NOMO-1 treated with dmso at 0.1 percent for 144 hours (cell line): ENCODE data around the gene BCAR3.
"Not testable (repeated sequence)": the region's sequence is repeated elsewhere in the genome, so short reads cannot be mapped to it uniquely, and the experiment has no call there.

Experiments
- DNase-seq: peaks from one replicate; lab custom pipeline; 2025; ENCODE audit not compliant: unreplicated experiment; lab: John Stamatoyannopoulos, UW

The BCAR3 gene

DNA sequence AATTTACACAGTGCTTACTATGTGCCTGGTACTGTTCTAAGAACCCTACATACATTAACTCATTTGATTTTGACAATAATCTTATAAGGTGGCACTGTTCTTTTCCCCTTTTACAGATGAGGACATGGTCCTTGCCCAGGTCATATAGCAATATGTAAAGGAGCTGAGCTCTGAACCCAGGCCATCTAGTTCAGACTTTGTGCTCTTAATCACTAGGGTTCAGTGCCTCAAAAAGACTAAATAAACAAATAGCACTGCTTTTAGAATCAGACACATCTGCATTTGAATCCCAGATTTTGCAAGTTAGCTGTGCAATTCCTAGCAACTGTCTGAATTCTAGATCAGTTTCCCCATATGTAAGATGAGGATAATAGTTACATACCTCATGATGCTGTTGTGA lies 8.7 kb upstream of the BCAR3 start:
- DNase-seq: no peak

DNA sequence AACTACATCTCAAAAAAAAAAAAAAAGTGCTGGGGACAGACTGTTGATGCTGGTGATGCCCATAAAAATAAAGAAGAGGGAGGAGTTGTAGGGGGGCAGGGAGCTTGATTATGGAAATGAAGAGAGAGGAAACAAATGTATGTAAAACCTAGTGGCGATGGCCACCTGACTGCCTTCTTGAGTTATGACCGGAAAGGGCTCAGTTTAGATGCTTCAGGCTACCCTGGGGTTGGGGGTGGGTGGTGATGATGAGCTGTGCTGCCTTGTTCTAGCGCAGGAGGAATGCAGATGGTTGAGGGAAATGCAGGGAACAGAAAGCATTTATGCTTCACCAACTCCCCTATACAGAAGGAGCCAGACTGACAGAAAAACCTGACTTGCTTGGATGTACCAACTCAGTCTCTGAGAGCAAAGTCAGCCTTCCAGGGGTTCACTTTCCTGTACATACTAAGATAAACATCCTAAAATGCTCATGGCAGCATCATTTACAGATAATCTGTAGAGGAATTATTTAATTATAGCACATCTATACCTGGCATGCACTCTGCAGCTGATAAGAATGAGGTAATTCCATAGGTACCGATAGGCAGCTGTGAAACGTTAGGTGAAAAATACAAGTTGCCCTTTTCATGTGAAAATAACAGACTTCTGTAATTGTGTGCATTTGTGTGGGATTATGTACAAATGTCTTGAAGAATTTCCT lies 8.0 kb upstream of the BCAR3 start:
- DNase-seq: no peak

DNA sequence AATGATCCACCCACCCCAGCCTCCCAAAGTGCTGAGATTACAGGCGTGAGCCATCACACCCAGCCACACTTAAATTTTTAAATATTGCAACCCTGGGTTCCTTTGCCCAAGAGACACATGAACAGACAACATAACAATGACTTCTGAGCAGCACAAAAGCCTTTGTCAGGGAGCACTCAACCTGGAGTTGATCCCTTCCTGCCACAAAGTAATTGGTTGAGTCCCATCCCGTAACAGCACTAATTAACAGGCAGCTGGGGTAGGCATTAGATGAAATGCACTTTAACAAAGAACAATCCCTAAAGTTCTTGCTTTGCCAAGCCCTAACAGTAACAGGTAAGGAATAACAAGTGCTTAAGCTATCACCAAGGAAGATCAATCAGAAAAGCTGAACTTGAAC lies 5.9 kb upstream of the BCAR3 start:
- DNase-seq: no peak

DNA sequence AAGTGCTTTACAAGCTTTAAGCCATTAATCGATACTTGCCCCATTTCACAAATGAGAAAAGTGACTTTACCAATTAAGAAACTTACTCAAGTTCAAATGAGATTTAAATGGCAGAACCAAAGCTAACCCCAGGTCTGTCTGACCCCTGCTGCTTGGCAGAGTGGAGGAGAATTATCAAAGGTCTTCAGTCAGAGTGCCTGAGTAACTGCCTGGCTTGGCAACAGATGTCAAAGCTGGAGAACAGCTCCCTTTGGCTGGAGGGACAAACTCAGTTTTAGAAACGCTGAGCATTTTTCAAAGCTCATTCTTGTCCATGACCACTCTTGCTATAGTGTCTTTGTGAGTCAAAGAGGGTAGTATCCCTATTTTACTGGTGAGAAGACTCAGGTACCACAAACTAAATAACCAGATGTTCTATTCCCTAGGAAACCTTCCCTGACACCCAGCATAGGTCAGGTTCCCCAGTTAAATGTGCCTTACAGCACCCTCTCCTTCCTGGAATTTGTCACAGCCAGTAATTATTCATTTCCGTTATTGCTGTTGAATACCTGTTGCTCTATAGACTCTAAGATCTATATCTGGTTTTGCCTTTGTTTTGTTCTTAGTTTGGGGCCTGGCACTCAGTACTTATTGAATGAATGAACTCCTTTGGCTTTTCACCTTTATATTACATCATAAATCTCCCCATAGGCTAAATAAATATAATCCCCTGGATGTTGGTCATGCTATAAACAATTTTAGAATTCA lies 5.0 kb upstream of the BCAR3 start:
- DNase-seq: no peak

DNA sequence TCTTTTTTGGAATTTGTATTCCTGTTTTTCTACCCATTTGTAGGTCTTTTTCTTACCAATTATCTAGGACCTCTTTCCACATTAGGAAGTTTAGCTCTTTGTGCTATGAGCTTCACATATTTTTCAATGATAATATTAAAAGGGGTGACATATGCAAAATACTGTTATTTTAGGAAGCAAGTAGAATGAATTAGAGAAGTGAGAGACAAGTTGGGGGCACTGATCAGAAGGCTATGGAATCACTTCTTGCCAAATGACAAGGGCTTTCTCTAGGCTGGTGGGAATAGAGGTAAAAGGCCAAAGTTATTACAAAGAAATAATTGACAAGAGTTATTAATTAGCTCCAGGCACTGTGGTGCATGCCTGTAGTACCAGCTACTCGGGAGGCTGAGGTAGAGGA lies 4.3 kb upstream of the BCAR3 start:
- no peak for DNase-seq

DNA sequence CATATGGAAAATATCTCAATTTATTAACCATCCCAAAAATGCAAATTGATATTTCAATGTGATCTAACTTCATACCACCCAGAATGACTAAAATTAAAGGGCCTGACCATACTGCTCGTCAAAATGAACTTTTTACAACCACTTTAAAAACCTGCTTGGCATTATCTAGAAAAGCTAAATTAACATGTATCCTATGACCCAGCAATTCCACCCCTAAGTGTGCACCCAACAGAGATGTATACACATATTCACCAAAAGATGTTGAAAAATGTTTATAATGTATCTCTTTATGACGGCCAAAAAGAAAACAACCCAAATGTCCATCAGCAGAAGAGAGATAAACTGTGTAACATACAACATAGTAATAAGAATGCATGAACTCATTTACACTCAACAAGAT lies 1.6 kb upstream of the BCAR3 start:
- DNase-seq: no peak

DNA sequence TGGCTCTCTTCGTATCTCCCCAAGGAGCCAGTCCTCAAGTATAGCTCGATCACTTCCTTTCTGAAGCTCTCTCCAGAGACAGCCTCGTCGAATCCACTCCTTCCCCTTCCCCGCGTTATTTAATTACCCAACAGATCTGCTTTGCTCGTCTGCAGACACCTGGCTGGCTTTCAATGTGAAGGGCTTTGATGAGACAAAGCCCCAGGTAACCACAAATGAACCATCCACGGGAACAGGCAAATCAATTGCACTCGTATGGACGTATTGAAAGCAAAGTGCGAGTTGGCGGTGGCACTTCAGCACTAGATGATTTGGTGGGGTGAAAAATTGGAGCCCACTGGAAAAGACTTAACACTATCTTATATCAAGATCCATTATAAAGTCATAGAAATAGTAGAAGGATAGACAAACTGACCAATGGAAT lies 364 bp upstream of the BCAR3 start:
- DNase-seq: no peak

DNA sequence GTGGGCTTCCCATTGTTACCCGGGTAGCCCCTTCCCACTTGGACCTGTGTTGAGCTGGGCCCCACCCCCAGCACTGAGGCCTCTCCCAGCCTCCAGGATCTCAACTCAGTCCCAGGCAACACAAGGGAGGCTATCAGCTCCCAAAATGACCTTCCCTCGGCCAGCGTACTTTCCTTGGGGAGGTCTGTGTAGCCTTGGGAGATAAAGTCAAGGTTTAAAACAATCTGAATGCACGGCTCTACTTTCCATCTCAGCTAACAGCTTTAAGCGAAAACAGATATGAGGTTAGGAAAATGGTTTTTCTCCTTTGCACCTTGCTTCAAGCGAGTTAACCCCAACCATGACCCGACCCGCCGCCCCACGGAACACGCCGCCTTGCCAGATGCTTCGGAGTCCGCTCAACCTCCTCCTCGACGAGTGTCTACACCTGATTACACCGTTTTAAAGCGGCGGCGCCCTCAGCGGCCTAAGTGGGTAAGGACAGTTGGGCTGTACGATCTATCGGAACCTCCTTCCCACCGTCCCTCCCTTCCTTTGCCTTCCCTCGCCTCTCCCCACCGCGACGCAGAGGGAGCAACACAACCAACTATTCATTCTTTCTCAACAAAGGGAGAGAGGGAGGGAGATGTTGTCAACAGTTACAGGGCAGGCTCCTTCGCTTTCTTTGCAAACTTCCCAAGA lies 1.1 kb downstream of the BCAR3 start:
- peak; percentile 28 for DNase-seq

DNA sequence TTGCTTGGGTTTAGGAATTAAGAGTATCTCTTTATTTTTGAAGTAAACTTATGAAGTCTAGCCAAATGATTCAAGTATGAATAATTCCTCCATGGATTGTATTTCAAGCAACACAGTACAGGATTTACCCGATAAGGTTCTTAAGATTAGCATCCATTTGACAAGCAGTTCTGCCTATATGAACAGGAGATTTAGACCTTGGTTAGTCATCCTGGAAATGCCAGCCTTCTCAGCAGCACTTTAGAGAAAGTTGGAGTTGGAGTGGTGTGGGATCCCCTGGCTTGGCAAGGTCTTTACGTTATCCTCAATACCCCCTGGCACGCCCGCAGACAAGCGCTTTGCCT lies 1.6 kb downstream of the BCAR3 start:
- no peak for DNase-seq

DNA sequence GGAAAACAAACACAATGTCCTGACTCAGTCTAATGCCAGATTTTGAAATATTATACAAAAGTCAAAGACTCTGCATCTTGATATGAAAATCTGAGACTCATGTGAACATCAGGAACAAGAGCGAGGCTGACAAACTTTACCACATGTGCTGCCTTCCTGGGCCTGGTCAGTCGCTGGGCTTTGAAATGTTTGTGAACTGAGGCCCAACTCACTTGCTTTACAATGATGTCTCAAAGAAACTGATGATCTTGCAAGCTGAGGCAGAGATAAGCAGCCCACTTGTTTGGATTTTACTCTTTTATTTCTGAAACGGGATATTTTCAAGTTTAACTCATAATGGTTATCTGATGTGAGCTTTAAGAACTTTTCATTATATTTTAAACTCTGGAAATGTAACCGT lies 2.1 kb downstream of the BCAR3 start:
- DNase-seq: no peak

DNA sequence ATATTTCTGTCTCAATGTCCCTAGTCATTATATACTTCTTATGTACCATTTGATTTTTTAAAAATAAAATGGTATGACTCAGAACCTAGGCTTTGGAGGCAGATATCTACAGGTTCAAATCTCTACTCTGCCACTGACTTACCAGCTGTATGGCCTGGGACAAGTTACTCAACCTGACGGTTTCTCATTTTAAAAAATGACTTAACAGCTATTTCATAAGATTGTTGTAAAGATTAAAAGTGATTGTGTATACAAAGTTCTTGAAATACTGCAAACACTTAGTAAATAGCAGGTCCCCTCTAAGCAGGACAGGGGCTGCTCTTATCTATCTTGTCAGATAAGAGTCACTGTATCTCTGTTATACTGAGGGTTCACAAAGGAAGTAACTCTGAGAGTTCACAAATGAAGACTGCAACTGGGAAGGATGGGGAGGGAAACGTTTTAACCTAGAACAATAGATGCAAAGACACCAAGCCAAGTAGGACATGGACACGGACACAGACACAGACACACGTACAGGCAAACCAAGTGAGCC lies 2.6 kb downstream of the BCAR3 start:
- DNase-seq: no peak

DNA sequence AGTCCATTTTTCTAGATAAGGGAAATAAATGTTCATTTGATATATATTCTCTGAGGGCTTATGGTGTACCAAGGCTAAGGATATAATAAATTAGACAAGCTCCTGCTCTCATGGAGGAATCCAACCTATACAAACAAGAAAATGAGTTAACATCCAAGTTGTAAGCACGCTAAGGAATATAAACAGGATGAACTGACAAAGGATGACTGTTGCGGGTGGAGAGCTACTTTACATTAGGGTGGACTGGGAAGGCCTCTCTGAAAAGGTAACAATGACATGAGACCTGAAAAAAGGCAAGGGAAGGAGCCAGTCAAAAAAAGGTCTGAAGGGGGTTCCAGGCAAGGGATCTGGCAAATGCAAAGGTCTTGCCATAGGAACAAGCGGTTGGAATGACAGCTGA lies 3.1 kb downstream of the BCAR3 start:
- no peak for DNase-seq

DNA sequence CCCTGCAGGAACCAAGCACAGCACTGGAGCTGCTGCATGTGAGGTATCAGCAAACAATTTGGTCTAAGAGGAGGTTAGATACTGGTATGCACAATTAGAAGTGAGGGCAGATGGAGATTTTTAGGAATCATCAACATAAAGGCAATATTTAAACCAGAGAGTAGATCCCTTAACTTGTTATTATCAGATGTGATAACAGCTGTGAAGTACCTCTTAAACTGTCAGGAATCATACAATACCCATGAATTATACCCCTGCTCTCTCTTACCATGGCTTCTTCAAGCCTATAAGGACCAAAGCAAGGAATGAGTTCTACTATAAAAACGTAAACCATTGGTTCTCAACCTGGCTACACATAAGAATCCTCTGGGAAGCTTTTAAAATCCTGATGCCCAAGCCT lies 3.9 kb downstream of the BCAR3 start:
- no peak for DNase-seq

DNA sequence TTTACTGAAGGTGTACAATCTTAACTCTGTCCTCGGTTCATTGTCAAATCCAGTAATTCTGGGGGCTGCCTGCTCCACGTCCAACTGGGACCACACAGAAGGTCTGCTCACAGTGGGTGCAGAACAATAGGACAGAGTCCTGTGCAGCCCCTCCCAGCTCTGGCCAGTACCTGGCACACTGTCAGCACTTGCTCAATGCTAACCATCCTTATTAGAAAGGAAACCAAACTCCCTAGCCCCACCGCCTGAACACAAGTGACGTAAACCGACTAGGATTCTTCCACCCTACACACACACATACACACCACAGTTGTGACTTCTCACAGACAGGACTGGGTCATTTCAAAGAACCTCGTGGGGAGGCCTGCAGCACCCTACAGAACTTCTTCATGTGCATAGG lies 5.2 kb downstream of the BCAR3 start:
- DNase-seq: no peak

DNA sequence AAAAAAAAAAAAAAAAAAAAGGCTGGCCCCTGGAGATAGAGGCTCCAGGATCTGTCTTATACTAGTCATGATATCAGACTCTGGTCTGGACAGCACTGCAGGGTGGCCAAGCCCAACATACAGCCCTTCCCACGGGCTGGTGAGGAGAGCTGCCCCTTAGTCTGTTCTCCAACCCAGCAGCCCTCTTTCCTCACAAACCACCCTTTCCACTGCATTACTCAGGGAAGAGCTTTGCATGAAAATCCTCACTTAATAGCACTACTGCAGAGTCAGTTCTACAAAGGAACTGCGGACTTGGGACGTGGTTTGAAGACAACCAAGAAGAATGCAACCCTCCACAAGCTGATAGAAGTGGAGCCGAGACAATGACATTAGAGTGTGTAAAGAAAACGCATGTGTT lies 5.7 kb downstream of the BCAR3 start:
- no peak for DNase-seq

DNA sequence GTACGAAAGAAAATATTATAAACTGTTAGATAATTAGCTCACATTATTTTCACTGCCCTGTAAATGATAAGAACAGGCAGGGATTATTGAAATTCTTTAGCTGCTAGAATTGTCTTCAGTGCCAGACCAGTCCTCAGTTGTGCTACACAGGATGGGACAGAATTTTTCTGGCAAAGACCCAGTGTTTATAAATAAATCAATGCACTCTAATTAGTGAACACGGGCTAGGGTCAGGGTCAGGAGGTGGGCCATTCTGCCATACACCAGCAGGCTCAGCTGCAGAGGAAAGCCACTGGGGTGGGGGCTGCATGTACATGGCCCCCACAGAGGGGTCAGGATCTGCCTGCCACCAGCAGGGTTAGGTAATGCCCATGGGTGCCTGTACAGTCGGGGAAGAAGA lies 6.4 kb downstream of the BCAR3 start:
- no peak for DNase-seq

DNA sequence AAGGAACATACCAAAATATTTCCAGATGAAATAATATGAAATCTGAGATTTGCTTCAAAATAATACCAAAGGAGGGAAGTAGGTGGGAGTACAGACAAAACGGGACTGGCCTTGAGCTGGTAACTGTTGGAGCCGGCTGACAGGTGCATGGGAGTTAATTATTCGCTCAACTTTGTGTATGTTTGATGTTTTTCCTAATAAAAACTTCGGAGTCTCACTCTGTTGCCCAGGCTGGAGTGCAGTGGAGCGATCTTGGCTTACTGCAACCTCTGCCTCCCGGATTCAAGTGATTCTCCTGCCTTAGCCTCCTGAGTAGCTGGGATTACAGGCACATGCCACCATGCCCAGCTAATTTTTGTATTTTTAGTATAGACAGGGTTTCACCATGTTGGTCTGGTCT lies 7.6 kb downstream of the BCAR3 start:
- DNase-seq: not testable (repeated sequence)

DNA sequence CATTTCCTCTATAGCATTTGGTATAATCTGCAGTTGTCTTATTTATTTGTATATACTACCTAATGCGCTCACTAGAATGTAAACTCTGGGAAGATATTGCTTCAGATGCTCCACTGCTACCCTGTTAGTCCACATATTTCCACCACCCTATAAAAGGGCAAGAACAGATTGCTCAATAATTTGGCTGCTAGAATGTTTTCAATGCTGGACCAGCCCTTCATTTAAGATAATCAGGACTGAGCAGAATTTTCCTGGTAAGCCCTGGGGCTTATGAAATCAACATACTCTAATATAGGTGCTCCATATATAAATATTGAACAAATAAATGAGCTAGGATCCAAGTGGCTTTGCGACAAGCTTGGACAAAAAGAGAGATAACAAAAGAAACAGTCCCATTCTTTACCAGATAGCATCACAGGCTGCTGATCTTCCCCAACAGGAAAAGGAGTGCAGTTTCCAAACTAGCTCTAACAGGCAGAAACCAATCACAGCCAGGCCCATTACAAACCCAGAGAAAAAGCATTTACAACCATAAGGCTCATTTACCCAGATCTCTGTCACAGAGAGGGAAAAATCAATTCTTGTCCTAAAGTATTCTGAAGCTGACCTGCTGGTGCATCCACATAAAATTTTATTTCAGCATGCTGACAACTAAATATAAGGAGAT lies 8.3 kb downstream of the BCAR3 start:
- DNase-seq: no peak

DNA sequence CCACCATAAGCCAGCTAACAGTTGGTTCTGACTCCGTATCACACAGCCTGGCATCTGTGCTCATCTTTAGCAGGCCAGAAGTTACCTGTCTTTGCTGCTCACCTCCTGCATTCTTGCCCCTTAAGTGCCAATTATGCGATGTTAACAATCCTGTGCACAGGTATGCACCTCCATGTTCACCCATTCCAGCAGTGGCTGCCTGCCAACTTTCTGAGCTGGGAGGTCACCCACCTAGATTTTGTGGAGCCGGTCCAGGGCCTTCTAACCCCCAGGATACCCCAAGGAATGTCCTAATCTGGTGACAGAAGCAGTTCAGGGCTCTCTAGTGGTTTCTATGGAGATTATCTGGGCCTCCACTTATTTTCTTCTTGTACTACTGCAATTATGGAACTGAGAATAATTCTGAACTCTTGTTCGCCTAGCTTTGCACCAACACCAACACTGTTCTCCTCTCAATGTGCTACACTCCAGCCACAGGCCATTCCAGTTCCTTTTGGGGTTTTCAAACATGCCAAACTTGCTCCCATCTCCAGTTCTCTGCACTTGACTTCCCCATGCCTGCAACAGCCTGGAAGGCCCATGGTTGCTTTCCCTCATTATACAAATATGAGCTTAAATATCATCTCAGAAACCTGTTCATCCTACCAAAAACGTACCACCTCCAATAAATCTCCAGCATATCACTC lies 9.0 kb downstream of the BCAR3 start:
- no peak for DNase-seq

DNA sequence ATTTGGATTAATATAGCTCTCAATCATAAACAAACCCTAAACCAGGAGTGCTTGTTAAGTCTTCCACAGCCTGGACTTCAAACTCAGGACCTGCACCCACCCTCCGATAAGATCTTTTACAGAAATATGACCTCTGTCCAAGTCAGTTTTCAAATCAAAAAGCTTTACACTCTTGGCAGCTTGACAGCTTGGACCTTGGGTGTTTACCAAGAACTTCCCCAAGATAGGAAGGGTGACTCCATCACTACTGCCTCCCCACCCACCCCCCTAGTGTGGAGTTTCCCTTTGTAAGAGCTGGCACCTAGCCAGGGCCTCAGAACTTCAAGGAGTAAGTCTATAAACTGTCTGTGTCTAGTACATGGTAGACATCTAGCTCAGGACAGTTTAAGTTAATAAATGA lies 9.6 kb downstream of the BCAR3 start:
- DNase-seq: no peak

DNA sequence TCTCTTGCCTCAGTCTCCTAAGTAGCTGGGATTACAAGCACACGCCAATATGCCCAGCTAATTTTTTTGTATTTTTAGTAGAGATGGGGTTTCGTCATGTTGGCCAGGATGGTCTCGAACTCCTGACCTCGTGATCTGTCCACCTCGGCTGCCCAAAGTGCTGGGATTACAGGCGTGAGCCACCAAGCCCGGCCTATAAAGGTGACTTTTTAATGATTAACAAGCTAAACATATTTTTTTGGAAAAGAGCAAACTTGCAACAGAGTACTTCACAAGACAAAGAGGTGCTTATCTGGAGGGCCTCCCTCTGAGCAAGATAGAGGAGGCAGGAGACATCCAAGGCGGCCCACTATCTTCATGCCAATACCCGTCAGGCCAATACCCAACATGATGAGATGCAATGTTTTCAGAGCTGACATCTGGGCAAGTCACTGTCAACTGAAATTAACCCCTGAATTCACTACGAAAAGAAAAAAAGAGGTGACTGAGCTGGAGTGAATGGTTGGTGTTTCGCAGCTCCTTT lies 10.5 kb downstream of the BCAR3 start:
- DNase-seq: no peak
